ENCODE results near the gene SPP2. TPM values are rescaled to one million over a fixed set of nuclear protein-coding genes. Genes with fewer than 3 reads are reported as not detected.

SPP2 gene
- total RNA-seq, 1 experiment from 2014 or later = not detected

DNA sequence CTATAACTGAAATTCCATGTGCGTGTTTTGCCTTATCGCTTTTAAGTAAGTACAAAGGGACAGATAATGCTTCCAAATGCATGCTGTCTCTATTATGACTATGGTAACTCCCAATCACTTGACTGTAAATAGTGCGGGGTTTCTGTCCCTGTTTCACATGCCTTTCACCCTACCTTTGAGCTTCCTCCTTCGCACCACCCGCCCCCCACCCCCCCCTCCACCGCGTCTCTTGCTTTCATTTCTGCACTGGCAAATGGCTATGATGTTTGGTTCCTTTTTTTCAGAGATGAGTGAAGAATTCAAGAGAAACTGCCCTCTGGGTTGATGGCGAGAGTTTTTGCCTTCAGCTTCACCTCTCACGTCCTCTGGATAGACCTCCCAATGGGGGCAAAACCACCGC, 25.0 kb upstream of the SPP2 start:
- H3K79me1 ChIP-seq (ENCODE audit: insufficient read depth, low read depth, low read length, poor library complexity, severe bottlenecking) = no peaks in the 10 kb centered on the region
- no peak overlapping the region for H3K4ac ChIP-seq (ENCODE audit: low read depth, low read length)
- no peak overlapping the region for H2BK15ac ChIP-seq (ENCODE audit: low read depth, low read length)
- no peak overlapping the region for H2BK120ac ChIP-seq (ENCODE audit: low read depth, low read length, poor library complexity, severe bottlenecking)
- H3K18ac ChIP-seq (ENCODE audit: insufficient read length, low read depth, low read length) = no peak overlapping the region
- no peak overlapping the region for H4K5ac ChIP-seq (ENCODE audit: insufficient read length, low read depth, low read length)
- H3K9me3 ChIP-seq (ENCODE audit: control insufficient read depth, low read depth, low read length) = no peaks in the 10 kb centered on the region
- no peak overlapping the region for H3K56ac ChIP-seq (ENCODE audit: insufficient read length, low read depth, low read length)
- H3K23me2 ChIP-seq (ENCODE audit: insufficient read length, low read depth, low read length, poor library complexity, severe bottlenecking) = no peaks in the 10 kb centered on the region
- no peaks in the 10 kb centered on the region for H3K4me1 Mint-ChIP-seq
- no peak overlapping the region for H3K23ac ChIP-seq (ENCODE audit: insufficient read length, low read depth, low read length)
- no peak overlapping the region for H3K4me3 Mint-ChIP-seq
- H3K14ac ChIP-seq (ENCODE audit: insufficient read depth, low read length) = no peak overlapping the region
- no peak overlapping the region for H3K27ac ChIP-seq (ENCODE audit: insufficient read length, low read depth, low read length)
- H3K27me3 Mint-ChIP-seq (ENCODE audit: low read depth) = peaks cover 22% of the 10 kb centered on the region
- no peak overlapping the region for H2AFZ ChIP-seq (ENCODE audit: low read length)
- H4K20me1 ChIP-seq (ENCODE audit: control insufficient read depth, insufficient read depth, insufficient read length) = no peaks in the 10 kb centered on the region
- no peak overlapping the region for H3K27ac Mint-ChIP-seq
- no peaks in the 10 kb centered on the region for H3K79me2 ChIP-seq (ENCODE audit: insufficient read depth, low read length)
- H3K27me3 ChIP-seq (ENCODE audit: insufficient read depth, low read length) = no peaks in the 10 kb centered on the region
- DNase-seq = no peak
- no peaks in the 10 kb centered on the region for H3K4me1 ChIP-seq (ENCODE audit: insufficient read depth, low read length)
- H2AK5ac ChIP-seq (ENCODE audit: insufficient read length, low read length) = no peak overlapping the region
- H4K8ac ChIP-seq (replicated peaks; ENCODE audit: insufficient read length, low read depth, low read length) = no peak overlapping the region
- H3K4me2 ChIP-seq (ENCODE audit: insufficient read depth, insufficient read length, low read length) = no peak overlapping the region
- WGBS (ENCODE audit: extremely low coverage, insufficient read length, low lambda C conversion rate) = no CpG with 5 or more reads among the region's 10 CpGs
- TF ChIP-seq CTCF (conservative IDR thresholded peaks at IDR 0.05) = no peak
- H2BK5ac ChIP-seq (ENCODE audit: insufficient read length, low read length) = no peak overlapping the region
- H2BK20ac ChIP-seq (ENCODE audit: low read depth, low read length, poor library complexity, severe bottlenecking) = no peak overlapping the region
- no peak overlapping the region for H3K9ac ChIP-seq (ENCODE audit: extremely low read depth, insufficient read length, low read length)
- no peak overlapping the region for H3T11ph ChIP-seq (ENCODE audit: low read length)
- peaks cover 17 to 18% of the 10 kb centered on the region in 2 experiments for H3K9me3 Mint-ChIP-seq
- H4K91ac ChIP-seq (ENCODE audit: insufficient read length, low read depth, low read length) = no peak overlapping the region
- no peak overlapping the region for H2BK12ac ChIP-seq (ENCODE audit: insufficient read length, low read depth, low read length)
- H3K36me3 Mint-ChIP-seq (ENCODE audit: insufficient read depth in 1 of 3, low read depth in 3 of 3) = peaks cover 1 to 9% (median 3%) of the 10 kb centered on the region in 3 experiments; a peak in 4 of 7 replicates

All from H9 (cell line).